ENCODE measurements around the gene CMKLR1.

GRCh38 chr12:108297424-108297823 lies 41.7 kb downstream of the CMKLR1 start:
- TF ChIP-seq POLR2A (IDR thresholded peaks at IDR 0.05): no peak
- TF ChIP-seq CTCF (IDR thresholded peaks at IDR 0.05): no peak

All from esophagus squamous epithelium (tissue), 4 donors.